GM18909 (cell line): Measurements from ENCODE around the gene ZNRF3.
"Not testable (repeated sequence)": the region's sequence is repeated elsewhere in the genome, so short reads cannot be mapped to it uniquely, and the experiment has no call there.

Experiments
- ATAC-seq: cut with Tn5 transposase; IDR thresholded peaks from one replicate; pipeline ENCODE4 v1.9.1; 2021; ENCODE audit warnings: mild to moderate bottlenecking; ENCODE audit not compliant: unreplicated experiment, poor library complexity

ZNRF3 gene

DNA sequence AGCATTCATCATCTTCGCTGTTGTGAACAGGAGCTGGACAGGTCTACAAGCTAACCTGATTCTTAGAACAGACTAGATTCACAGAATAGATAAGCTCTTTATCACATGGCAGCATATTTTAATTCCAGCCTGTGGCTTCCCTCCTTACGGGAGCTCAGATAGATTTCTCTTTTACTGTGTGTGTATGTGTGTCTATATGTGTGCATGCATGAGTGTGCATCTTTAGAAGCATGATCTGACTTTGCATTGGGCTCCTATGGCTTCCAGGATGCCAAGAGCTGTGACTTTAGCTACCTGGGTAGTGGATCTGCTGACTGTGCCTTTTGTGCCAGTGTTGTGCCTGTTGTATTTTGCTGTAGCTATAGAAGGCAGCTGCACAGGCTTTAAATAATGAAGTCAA is 44.3 kb downstream of the ZNRF3 start:
- ATAC-seq = no peak

- ATAC-seq = no peak
These were observed 45.8 kb downstream of the ZNRF3 start for GRCh38 chr22:28929197-28929596.

- no peak for ATAC-seq
These were observed 47.1 kb downstream of the ZNRF3 start for GRCh38 chr22:28930357-28931007.

- ATAC-seq = no peak
These were observed 48.6 kb downstream of the ZNRF3 start for GRCh38 chr22:28931844-28932567.

- ATAC-seq = no peak
These were observed 49.9 kb downstream of the ZNRF3 start for GRCh38 chr22:28933321-28933720.

DNA sequence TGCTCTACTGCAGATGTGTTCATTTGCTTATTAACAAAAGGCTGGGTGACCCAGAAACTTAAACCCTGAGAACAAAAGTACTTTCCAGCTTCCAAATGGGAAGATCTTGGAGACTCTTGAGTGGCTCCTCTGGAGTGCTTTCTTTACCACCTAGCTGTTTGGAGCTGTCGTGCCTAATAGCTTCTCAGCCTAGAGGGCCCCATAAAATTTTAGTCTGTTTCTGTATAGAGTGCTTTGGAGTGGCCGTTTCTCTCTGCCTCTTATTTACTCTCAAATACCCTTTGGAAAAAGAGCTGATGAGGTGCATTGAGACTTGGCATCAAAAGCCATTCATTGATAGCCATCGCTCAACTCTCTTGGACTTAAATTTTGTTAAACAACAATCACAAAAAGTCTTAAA is 50.7 kb downstream of the ZNRF3 start:
- no peak for ATAC-seq

DNA sequence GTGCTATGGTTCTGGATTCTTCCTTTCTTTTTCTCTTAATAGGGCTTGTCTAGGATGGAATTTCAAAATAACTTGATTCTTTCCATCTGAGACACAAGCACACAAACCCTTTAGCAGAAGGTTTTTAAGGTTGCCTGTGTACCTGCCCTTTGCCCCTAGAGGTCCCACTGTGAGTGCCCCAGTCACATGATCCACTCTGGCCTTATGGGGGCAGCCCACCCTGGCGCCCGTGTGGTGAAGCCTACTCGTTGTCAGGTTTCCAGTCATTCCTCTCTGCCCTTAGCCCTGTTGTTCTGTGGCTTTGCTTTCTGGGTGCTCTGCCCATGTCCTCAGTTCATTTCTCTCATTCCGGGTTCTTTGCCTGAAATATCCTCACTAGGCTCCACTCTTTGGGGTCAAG is 51.8 kb downstream of the ZNRF3 start:
- ATAC-seq = no peak

- ATAC-seq = no peak
These were observed 52.3 kb downstream of the ZNRF3 start for GRCh38 chr22:28935713-28936112.

- ATAC-seq = no peak
These were observed 52.8 kb downstream of the ZNRF3 start for GRCh38 chr22:28936200-28936599.

DNA sequence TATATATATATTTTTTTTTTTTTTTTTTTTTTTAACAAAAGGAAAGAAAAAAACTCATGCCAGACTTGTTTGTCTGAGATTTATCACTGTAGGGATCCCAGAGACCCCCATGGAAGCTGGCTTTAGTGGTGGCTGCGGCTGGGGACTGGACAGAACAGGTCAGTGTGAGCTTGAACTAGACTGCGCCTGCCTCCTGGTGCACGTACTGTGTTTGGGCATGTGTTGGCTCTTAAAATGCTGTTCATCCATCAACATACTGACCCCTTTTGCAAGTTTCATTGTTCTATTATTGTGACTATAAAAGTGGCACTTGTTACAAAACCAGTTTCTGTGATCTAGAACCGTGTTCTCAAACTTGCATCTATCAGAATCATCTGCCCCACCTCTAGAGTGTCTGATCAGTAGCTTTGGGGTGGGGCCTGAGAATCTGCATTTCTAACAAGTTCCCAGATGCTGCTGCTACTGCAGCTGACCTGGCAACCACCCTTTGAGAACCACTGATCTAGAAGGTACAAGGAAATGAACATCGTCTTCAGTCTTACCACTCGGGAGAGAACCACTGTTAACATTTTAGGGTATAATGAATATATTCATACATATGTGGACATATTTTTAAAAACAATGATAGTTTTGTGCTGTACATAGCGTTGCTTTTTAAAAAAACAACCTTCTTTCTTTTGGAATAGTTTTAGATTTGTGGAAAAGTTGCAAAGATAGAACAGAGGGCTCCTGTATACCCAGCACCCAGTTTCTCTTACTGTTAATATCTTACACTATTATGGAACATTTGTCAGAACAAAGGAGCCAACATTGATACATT is 54.0 kb downstream of the ZNRF3 start:
- no peak for ATAC-seq

- no peak for ATAC-seq
These were observed 55.0 kb downstream of the ZNRF3 start for GRCh38 chr22:28938286-28938833.

- ATAC-seq = no peak
These were observed 56.0 kb downstream of the ZNRF3 start for GRCh38 chr22:28939394-28939793.

DNA sequence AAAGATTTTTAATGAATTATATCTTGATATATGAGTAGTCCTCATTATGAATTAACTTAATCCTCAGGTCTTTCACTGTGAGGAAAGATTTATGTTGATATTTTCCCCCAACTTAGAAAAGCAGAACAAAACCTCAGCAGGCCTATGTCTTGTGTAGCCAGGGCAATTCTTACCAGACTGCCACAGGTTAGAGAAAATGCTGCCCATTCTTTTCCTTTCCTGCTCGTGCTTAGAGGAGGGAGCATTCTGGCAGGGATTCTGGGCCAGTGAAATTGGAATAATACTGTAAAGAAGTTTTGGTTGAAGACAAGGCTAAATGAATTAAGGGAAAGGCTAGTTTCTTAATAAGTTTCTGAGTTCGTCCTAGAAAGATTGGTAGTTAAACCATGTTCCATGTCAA is 56.6 kb downstream of the ZNRF3 start:
- no peak for ATAC-seq

DNA sequence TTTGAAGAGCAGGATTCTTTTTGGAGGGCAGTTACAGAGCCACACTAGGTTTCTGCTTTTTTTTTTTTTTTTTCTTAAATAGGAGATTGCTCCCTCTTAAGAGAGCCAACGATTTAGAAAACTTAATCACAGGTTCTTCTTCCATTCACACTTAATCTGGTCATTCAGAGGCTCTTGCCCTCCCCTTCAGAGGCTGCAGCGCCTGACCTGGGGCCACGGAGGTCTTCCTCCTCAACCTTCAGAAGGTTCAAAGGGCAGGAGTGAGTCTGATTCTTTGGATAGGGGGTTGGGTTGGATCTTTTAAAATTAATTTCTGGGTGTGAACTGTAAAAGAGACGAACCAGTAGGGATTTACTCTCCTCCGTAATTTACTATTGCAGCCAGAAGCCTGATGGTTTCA is 57.1 kb downstream of the ZNRF3 start:
- ATAC-seq = no peak

DNA sequence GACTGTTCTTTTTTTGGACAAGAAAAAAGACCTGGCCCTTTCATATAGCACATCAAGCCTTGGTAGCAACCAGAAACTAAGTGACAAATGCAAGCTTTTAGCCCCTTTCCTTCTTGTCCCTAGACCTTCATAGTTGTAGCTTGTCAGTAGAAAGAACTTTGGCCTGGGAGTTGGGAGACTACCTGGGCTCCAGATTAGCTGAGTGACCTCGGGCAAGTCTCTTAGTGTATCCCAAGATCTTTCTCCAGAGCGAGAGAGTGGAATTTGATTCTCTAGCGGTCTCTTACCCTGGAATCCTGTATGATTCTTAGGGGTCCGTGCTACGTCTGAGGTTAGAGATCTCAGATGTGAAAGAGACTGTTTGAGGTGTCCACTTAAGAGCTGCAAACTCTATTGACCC is 59.0 kb downstream of the ZNRF3 start:
- ATAC-seq = no peak

DNA sequence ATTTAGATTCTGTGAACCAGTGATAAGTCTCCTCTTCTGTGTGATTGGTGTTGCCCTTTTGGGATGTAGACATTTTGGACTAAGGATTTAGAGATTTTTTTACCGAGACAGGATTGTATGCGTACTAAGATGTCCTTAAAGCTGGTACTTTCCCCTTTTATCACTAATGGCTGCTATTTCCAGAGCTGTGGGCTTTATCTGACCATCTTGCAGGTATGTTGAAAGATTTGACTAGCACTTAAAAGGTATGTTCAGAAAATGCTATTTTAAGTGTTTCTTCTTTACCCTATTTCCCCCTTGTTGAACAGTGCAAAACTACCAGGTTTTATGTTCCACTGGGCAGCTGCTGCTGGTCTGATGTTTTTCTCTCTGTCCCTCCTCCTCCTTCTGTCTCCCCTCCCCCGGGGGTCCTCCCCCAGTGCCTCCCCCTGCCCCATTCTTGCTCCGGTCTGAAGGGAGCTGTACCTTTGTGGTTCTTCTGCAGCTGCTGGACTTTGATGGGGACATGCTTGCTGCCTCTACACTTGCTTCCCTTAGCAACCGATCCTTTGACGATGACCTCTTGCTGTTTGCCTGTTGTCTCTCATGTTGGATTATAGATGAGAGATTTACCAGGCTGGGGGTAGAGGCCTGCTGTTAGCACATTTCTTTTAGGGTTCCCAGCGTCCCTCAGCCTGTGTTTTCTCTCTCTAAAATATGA is 59.6 kb downstream of the ZNRF3 start:
- no peak for ATAC-seq

GRCh38 chr22:28943501-28943879 is 60.1 kb downstream of the ZNRF3 start:
- ATAC-seq = no peak

DNA sequence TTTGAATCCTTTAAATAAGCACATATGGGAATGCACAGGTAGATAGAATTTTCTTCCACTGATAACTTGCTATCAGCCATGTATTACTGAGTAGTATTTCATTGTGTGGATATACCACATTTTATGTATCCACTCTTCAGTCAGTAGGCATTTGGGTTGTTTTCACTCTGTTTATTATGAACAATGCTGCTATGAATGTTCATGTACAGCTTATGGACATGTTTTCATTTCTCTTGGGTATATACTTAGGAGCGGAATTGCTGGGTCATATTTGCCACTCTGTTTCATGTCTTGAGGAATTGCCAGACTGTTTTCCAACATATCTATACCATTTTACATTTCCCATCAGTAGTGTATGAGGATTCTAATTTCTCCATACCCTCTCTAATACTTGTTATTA is 63.8 kb downstream of the ZNRF3 start:
- ATAC-seq = no peak

DNA sequence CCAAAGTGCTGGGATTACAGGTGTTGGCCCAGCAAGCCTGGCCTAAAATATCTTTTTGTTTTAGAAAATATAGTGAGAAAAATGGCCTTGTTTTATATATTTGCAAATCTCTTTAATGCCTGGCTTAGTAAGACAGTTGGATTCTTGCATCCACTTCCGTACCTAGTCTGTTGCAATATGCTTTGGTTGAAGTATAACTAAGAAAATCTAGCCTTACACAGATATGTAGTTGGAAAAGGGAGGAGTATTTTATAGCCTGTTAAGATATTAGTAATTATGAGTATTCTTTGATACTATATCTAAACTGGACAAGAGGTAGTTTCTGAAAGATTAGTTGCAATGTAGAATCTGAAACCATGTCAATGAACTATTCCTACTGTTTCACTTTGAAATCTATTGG is 65.1 kb downstream of the ZNRF3 start:
- no peak for ATAC-seq

- ATAC-seq = not testable (repeated sequence)
These were observed 65.6 kb downstream of the ZNRF3 start for GRCh38 chr22:28948860-28949551.
